HepG2 (cell line): ENCODE measurements around the gene CTIF. TPM values are rescaled to one million over a fixed set of nuclear protein-coding genes. Genes with fewer than 3 reads are reported as not detected.

ENCODE experiments used
- ATAC-seq: fragments of 200-7000 bp; cut with Tn5 transposase; 3 replicates; pipeline ENCODE4 v1.9.1; 2020; ENCODE audit warnings: mild to moderate bottlenecking, moderate library complexity
- BruUV-seq: library from RNA; stranded (reverse); fragments of 400-500 nt; replicated peaks from 2 replicates; lab custom pipeline; 2021; lab: Mats Ljungman, UMichigan
- CTCF ChIA-PET: fragments of 300-600 bp; formaldehyde crosslinking; extraction: SDS; loops from one replicate; lab custom pipeline; 2021; ENCODE audit warnings: low total read pairs, inconsistent platforms, low intra/inter-chr PET ratio; lab: Yijun Ruan, JAX
- POLR2A ChIA-PET: fragments of 350-600 bp; sonication (Branson Sonifier 250); formaldehyde crosslinking; loops from one replicate; lab custom pipeline; 2020; ENCODE audit warnings: antibody characterized with exemption, inconsistent platforms; lab: Yijun Ruan, JAX
- DNase-seq: peaks from one replicate; pipeline ENCODE4 v3.0.0-alpha.2; 2015; ENCODE audit warnings: low spot score
- FAIRE-seq: peaks from 3 replicates; lab custom pipeline; 2011; peaks lifted over from hg19 to GRCh38; lab: Jason Lieb, UNC
- H2AFZ ChIP-seq: one replicate; pipeline ENCODE4 v1.6.1; 2011; ENCODE audit warnings: low read length, inconsistent platforms
- H3K27ac ChIP-seq: fragments of 300-600 bp; 3 replicates; pipeline ENCODE4 v1.8.0; 2011; ENCODE audit warnings: mixed run types, mild to moderate bottlenecking, mixed read lengths, low read length, inconsistent platforms; ENCODE audit not compliant: insufficient read depth; ENCODE audit errors: extremely low read length
- H3K27me3 ChIP-seq, 2 experiments: fragments of 200-600 bp in 1 of 2; 2 replicates in 1 of 2; 3 replicates in 1 of 2; pipeline versions ENCODE4 v1.6.0 to v1.8.0; 2011; ENCODE audit warnings: low read length in 2 of 2, mild to moderate bottlenecking in 2 of 2, moderate library complexity in 2 of 2, inconsistent platforms in 1 of 2; ENCODE audit not compliant: insufficient read depth in 2 of 2, control insufficient read depth in 1 of 2
- H3K36me3 ChIP-seq, 2 experiments: fragments of 200-600 bp in 1 of 2; replicated peaks in 1 of 2; 2 replicates in 1 of 2; 3 replicates in 1 of 2; pipeline versions ENCODE4 v1.5.1 to v1.8.0; 2011; ENCODE audit warnings: low read length in 2 of 2, inconsistent platforms in 1 of 2; ENCODE audit not compliant: insufficient read depth in 2 of 2, control insufficient read depth in 1 of 2
- H3K4me1 ChIP-seq: 2 replicates; pipeline ENCODE4 v1.5.1; 2012; ENCODE audit warnings: low read length, inconsistent platforms; ENCODE audit not compliant: insufficient read depth
- H3K4me2 ChIP-seq: 2 replicates; pipeline ENCODE4 v1.6.0; 2011; ENCODE audit warnings: low read depth, low read length, inconsistent platforms
- H3K4me3 ChIP-seq, 3 experiments: fragments of 200-600 bp in 1 of 3; sonication (generic), shearing (Covaris generic) in 1 of 3; replicated peaks in 1 of 3; 2 replicates each; pipeline ENCODE4 v1.5.1; 2011 to 2016; ENCODE audit warnings: low read length in 3 of 3, inconsistent platforms in 2 of 3, low read depth in 2 of 3, mild to moderate bottlenecking in 2 of 3, control low read depth in 1 of 3, mixed read lengths in 1 of 3; ENCODE audit not compliant: insufficient read depth in 1 of 3
- H3K79me2 ChIP-seq: one replicate; pipeline ENCODE4 v1.6.1; 2011; ENCODE audit warnings: low read length, inconsistent platforms; ENCODE audit not compliant: insufficient read depth
- H3K9ac ChIP-seq: 2 replicates; pipeline ENCODE4 v1.6.0; 2011; ENCODE audit warnings: mild to moderate bottlenecking, low read depth, low read length, inconsistent platforms; ENCODE audit not compliant: insufficient read depth
- H3K9me3 ChIP-seq: 2 replicates; pipeline ENCODE4 v1.5.1; 2012; ENCODE audit warnings: mild to moderate bottlenecking, low read length
- H4K20me1 ChIP-seq: 2 replicates; pipeline ENCODE4 v1.6.0; 2011; ENCODE audit warnings: inconsistent platforms, mild to moderate bottlenecking, low read length, moderate library complexity; ENCODE audit not compliant: insufficient read depth
- DPF2 ChIP-seq: sonication (generic); formaldehyde crosslinking; IDR thresholded peaks from 2 replicates; pipeline ENCODE4 v1.4.0; 2020; ENCODE audit warnings: mild to moderate bottlenecking, low read depth, missing genetic modification reagents, borderline replicate concordance
- IKZF5 ChIP-seq: IDR thresholded peaks from 2 replicates; pipeline ENCODE4 v1.6.1; 2018; ENCODE audit warnings: missing genetic modification reagents, mild to moderate bottlenecking, missing compliant biosample characterization
- KAT8 ChIP-seq: IDR thresholded peaks from 2 replicates; pipeline ENCODE4 v1.6.1; 2016; ENCODE audit warnings: missing genetic modification reagents, missing compliant biosample characterization
- MXD3 ChIP-seq: IDR thresholded peaks from 2 replicates; pipeline ENCODE4 v1.6.1; 2016; ENCODE audit warnings: mild to moderate bottlenecking, missing biosample characterization, missing genetic modification reagents
- NPAS2 ChIP-seq: sonication (generic); formaldehyde crosslinking; IDR thresholded peaks from 2 replicates; pipeline ENCODE4 v1.8.0; 2022; ENCODE audit warnings: mild to moderate bottlenecking, missing genetic modification reagents, borderline replicate concordance
- RBFOX2 ChIP-seq: fragments of 200-400 bp; formaldehyde crosslinking; IDR thresholded peaks from 2 replicates; pipeline ENCODE4 v1.6.1; 2017; ENCODE audit warnings: low read depth, mild to moderate bottlenecking, low read length
- SOX13 ChIP-seq, 3 experiments: fragments of 450-650 bp in 1 of 3; sonication (generic) in 1 of 3; formaldehyde crosslinking in 1 of 3; IDR thresholded peaks in 2 of 3; conservative IDR thresholded peaks in 1 of 3; 2 replicates each; pipeline versions ENCODE4 v1.5.0 to v1.6.1; 2016 to 2020; ENCODE audit warnings: antibody characterized with exemption in 1 of 3, mild to moderate bottlenecking in 1 of 3, missing compliant biosample characterization in 1 of 3, missing genetic modification reagents in 1 of 3, moderate library complexity in 1 of 3
- TARDBP ChIP-seq: sonication (generic); formaldehyde crosslinking; IDR thresholded peaks from 2 replicates; pipeline ENCODE4 v1.8.0; 2022; ENCODE audit warnings: mild to moderate bottlenecking, missing genetic modification reagents
- ZBTB49 ChIP-seq: sonication (generic); formaldehyde crosslinking; IDR thresholded peaks from 2 replicates; pipeline ENCODE4 v1.4.0; 2020; ENCODE audit warnings: missing genetic modification reagents, borderline replicate concordance
- ZFP1 ChIP-seq: IDR thresholded peaks from 2 replicates; pipeline ENCODE4 v1.6.1; 2016
- ZNF317 ChIP-seq: sonication (generic); formaldehyde crosslinking; IDR thresholded peaks from 2 replicates; pipeline ENCODE4 v1.5.0; 2020; ENCODE audit warnings: mild to moderate bottlenecking, missing genetic modification reagents
- ZNF44 ChIP-seq: sonication (generic); formaldehyde crosslinking; IDR thresholded peaks from 2 replicates; pipeline ENCODE4 v1.5.1; 2020; ENCODE audit warnings: mild to moderate bottlenecking, missing genetic modification reagents
- ZNF446 ChIP-seq: sonication (generic); formaldehyde crosslinking; IDR thresholded peaks from 2 replicates; pipeline ENCODE4 v1.5.0; 2020; ENCODE audit warnings: mild to moderate bottlenecking, missing genetic modification reagents
- ZNF563 ChIP-seq: sonication (generic); formaldehyde crosslinking; IDR thresholded peaks from 2 replicates; pipeline ENCODE4 v1.8.0; 2022; ENCODE audit warnings: mild to moderate bottlenecking, moderate library complexity, missing genetic modification reagents
- WGBS: methylation state at CpG from one replicate; pipeline ENCODE4 v1.1.6; 2017; ENCODE audit warnings: low lambda C conversion rate; 5-methylcytosine and 5-hydroxymethylcytosine counted together
- in situ Hi-C: cut with HindIII; loops from 2 replicates; pipeline ENCODE4 v1.10.0; 2017; ENCODE audit warnings: low pct_unique_long_range_greater_than_20kb; ENCODE audit not compliant: extremely low pct_ligation_motif_present
- intact Hi-C: fragments of 100-400 bp; cut with micrococcal nuclease; formaldehyde crosslinking; loops from one replicate; pipeline ENCODE4 v1.10.0; 2022; ENCODE audit not compliant: unreplicated experiment
- polyA plus RNA-seq, 8 experiments: library from polyadenylated mRNA; depleted of rRNA in 3 of 8; stranded (reverse) in 7 of 8; unstranded in 1 of 8; fragments of >200 nt; fragmentation: Illumina TruSeq in 4 of 8; extraction: Trizol in 4 of 8; gene quantifications; 2 replicates each; pipeline versions ENCODE4 v1.2.1 to v1.2.3, GENCODE V29; 2011 to 2016; ENCODE audit warnings: low read depth in 4 of 8, missing spikeins in 1 of 8, mixed read lengths in 1 of 8; ENCODE audit not compliant: insufficient read depth in 1 of 8
- total RNA-seq, 5 experiments: library from RNA; depleted of rRNA; stranded (reverse); fragments of >200 nt; fragmentation: Illumina TruSeq; extraction: Trizol; gene quantifications; 2 replicates each; pipeline ENCODE4 v1.2.3, GENCODE V29; 2016; ENCODE audit warnings: low read depth in 1 of 5

The CTIF gene
- total and polyA plus RNA-seq, 2 of the 13 experiments (the other 11 are each of a cell fraction or from before 2014, with no cell fraction given) = 18.2 to 28.0 TPM

- CTCF ChIA-PET = no interaction called here
Observed at GRCh38 chr18:48659188-48660009, 120.6 kb downstream of the CTIF start.

More at GRCh38 chr18:48659188-48660009, 120.6 kb downstream of the CTIF start:
- FAIRE-seq (no peak), ATAC-seq (no peak), DNase-seq (no peak)
- in situ Hi-C loops (loop anchor here (5.0 kb wide), 2 partner anchors 52 to 187 kb away; no protein-coding TSS in a partner anchor), intact Hi-C loops (no loop called here)
- H3K4me2 ChIP-seq = no peak overlapping the region
- H3K27ac ChIP-seq = no peak overlapping the region
- H2AFZ ChIP-seq = no peak overlapping the region
- BruUV-seq = no TSS peak
- H3K4me3 ChIP-seq = no peak overlapping the region
- 96% methylated on average over 19 of the region's 19 CpGs for WGBS
- H3K9ac ChIP-seq = no peak overlapping the region
- 0 out of 5 replicates have a peak, but pooled peaks cover 2 to 3% of the 10 kb centered on the region in 2 experiments for H3K36me3 ChIP-seq
- H3K27me3 ChIP-seq = no peaks in the 10 kb centered on the region
- POLR2A ChIA-PET = no interaction called here
- no peaks in the 10 kb centered on the region for H3K9me3 ChIP-seq
- H4K20me1 ChIP-seq = 0 out of 2 replicates have a peak, but pooled peaks cover 4% of the 10 kb centered on the region
- peaks cover 17% of the 10 kb centered on the region for H3K4me1 ChIP-seq
- no peaks in the 10 kb centered on the region for H3K79me2 ChIP-seq
- TF ChIP-seq SOX13 (IDR thresholded peaks at IDR 0.05) (no peak), SOX13 (CRISPR knock-in tag; conservative IDR thresholded peaks at IDR 0.05 in 1 of 2, IDR thresholded peaks at IDR 0.05 in 1 of 2) (no peak), DPF2 (CRISPR knock-in tag) (no peak), MXD3 (no peak), ZNF446 (CRISPR knock-in tag) (no peak), ZNF563 (CRISPR knock-in tag) (no peak), ZNF44 (CRISPR knock-in tag) (no peak), ZFP1 (CRISPR knock-in tag) (no peak), NPAS2 (CRISPR knock-in tag) (no peak), IKZF5 (CRISPR knock-in tag) (no peak), ZBTB49 (no peak), TARDBP (CRISPR knock-in tag) (no peak), ZNF317 (CRISPR knock-in tag) (no peak), KAT8 (CRISPR knock-in tag) (no peak), RBFOX2 (no peak)
